WTC11 (cell line): ENCODE data around the gene COL1A1. TPM values are rescaled to one million over a fixed set of nuclear protein-coding genes. Genes with fewer than 3 reads are reported as not detected.

Experiments
- ATAC-seq: fragments of 200-7000 bp; cut with Tn5 transposase; 2 replicates; pipeline ENCODE4 v1.10.0; 2021; ENCODE audit warnings: mild to moderate bottlenecking, moderate library complexity
- CTCF ChIA-PET: fragments of 300-600 bp; sonication (Branson Sonifier 250); formaldehyde crosslinking; loops from one replicate; lab custom pipeline; 2021; ENCODE audit warnings: antibody characterized with exemption; lab: Charles Lee
- POLR2A ChIA-PET: fragments of 350-600 bp; sonication (Branson Sonifier 250); formaldehyde crosslinking; loops from one replicate; lab custom pipeline; 2021; ENCODE audit warnings: antibody characterized with exemption; lab: Charles Lee
- DNase-seq: peaks from one replicate; pipeline ENCODE4 v3.0.0; 2021; ENCODE audit warnings: low spot score
- H3K27ac Mint-ChIP-seq: 2 replicates; pipeline ENCODE4 v1.8.0; 2021; ENCODE audit warnings: mixed read lengths
- H3K27me3 Mint-ChIP-seq: 2 replicates; pipeline ENCODE4 v1.8.0; 2021; ENCODE audit warnings: low read depth, mild to moderate bottlenecking, moderate library complexity, mixed read lengths
- H3K36me3 Mint-ChIP-seq: 2 replicates; pipeline ENCODE4 v1.8.0; 2021; ENCODE audit warnings: mixed read lengths
- H3K4me1 Mint-ChIP-seq: 2 replicates; pipeline ENCODE4 v1.8.0; 2022; ENCODE audit warnings: mixed read lengths
- H3K4me3 Mint-ChIP-seq: 2 replicates; pipeline ENCODE4 v1.8.0; 2021; ENCODE audit warnings: mild to moderate bottlenecking, moderate library complexity, mixed read lengths
- H3K9me3 Mint-ChIP-seq: 2 replicates; pipeline ENCODE4 v1.8.0; 2021; ENCODE audit warnings: mixed read lengths
- ATF1 ChIP-seq: sonication (generic); formaldehyde crosslinking; IDR thresholded peaks from 2 replicates; pipeline ENCODE4 v1.8.1; 2023; ENCODE audit warnings: mild to moderate bottlenecking, moderate library complexity, missing genetic modification reagents
- CREM ChIP-seq: sonication (generic); formaldehyde crosslinking; IDR thresholded peaks from 2 replicates; pipeline ENCODE4 v1.8.1; 2022; ENCODE audit warnings: mild to moderate bottlenecking, missing genetic modification reagents, moderate library complexity
- ELF4 ChIP-seq: sonication (generic); formaldehyde crosslinking; IDR thresholded peaks from 2 replicates; pipeline ENCODE4 v1.8.1; 2022; ENCODE audit warnings: low read depth, mild to moderate bottlenecking, moderate library complexity, missing genetic modification reagents
- ESRRA ChIP-seq: sonication (generic); formaldehyde crosslinking; IDR thresholded peaks from 2 replicates; pipeline ENCODE4 v1.8.1; 2022; ENCODE audit warnings: mild to moderate bottlenecking, missing genetic modification reagents, borderline replicate concordance
- ETV6 ChIP-seq: sonication (generic); formaldehyde crosslinking; IDR thresholded peaks from 2 replicates; pipeline ENCODE4 v1.8.1; 2022; ENCODE audit warnings: mild to moderate bottlenecking, missing genetic modification reagents
- GABPB1 ChIP-seq: sonication (generic); formaldehyde crosslinking; IDR thresholded peaks from 2 replicates; pipeline ENCODE4 v1.8.1; 2023; ENCODE audit warnings: mild to moderate bottlenecking, missing genetic modification reagents
- GTF2I ChIP-seq: fragments of 250-450 bp; sonication (Bioruptor Pico); conservative IDR thresholded peaks from 2 replicates; pipeline ENCODE4 v1.4.0; 2021; ENCODE audit warnings: mild to moderate bottlenecking
- JAZF1 ChIP-seq: fragments of 250-450 bp; sonication (Bioruptor Pico); IDR thresholded peaks from 2 replicates; pipeline ENCODE4 v1.9.0; 2021; ENCODE audit warnings: moderate library complexity, mild to moderate bottlenecking, inconsistent platforms
- JUN ChIP-seq: sonication (generic); formaldehyde crosslinking; IDR thresholded peaks from 2 replicates; pipeline ENCODE4 v1.8.0; 2023; ENCODE audit warnings: mild to moderate bottlenecking, missing genetic modification reagents
- MXD4 ChIP-seq: fragments of 250-450 bp; sonication (Bioruptor Pico); IDR thresholded peaks from 2 replicates; pipeline ENCODE4 v1.8.0; 2021; ENCODE audit warnings: mild to moderate bottlenecking, moderate library complexity, borderline replicate concordance
- PRRX2 ChIP-seq: fragments of 250-450 bp; sonication (Bioruptor Pico); IDR thresholded peaks from 2 replicates; pipeline ENCODE4 v1.8.0; 2021; ENCODE audit warnings: mild to moderate bottlenecking
- RORB ChIP-seq: fragments of 250-450 bp; sonication (Bioruptor Pico); IDR thresholded peaks from 2 replicates; pipeline ENCODE4 v1.9.0; 2021; ENCODE audit warnings: mild to moderate bottlenecking
- SMAD3 ChIP-seq: sonication (generic); formaldehyde crosslinking; IDR thresholded peaks from 2 replicates; pipeline ENCODE4 v1.8.0; 2022; ENCODE audit warnings: missing genetic modification reagents, mild to moderate bottlenecking, borderline replicate concordance
- TEAD1 ChIP-seq: sonication (generic); formaldehyde crosslinking; IDR thresholded peaks from 2 replicates; pipeline ENCODE4 v1.8.0; 2022; ENCODE audit warnings: mild to moderate bottlenecking, missing genetic modification reagents
- TEAD4 ChIP-seq: sonication (generic); formaldehyde crosslinking; IDR thresholded peaks from 2 replicates; pipeline ENCODE4 v1.8.0; 2022; ENCODE audit warnings: mild to moderate bottlenecking, missing genetic modification reagents
- ZBTB21 ChIP-seq: sonication (generic); formaldehyde crosslinking; IDR thresholded peaks from 2 replicates; pipeline ENCODE4 v1.8.1; 2023; ENCODE audit warnings: mild to moderate bottlenecking, missing genetic modification reagents, borderline replicate concordance
- ZNF121 ChIP-seq: sonication (generic); formaldehyde crosslinking; IDR thresholded peaks from 2 replicates; pipeline ENCODE4 v1.8.0; 2023; ENCODE audit warnings: missing genetic modification reagents
- ZNF138 ChIP-seq: sonication (generic); formaldehyde crosslinking; conservative IDR thresholded peaks from 2 replicates; pipeline ENCODE4 v1.8.1; 2022; ENCODE audit warnings: mild to moderate bottlenecking, moderate library complexity, missing genetic modification reagents
- ZNF416 ChIP-seq: fragments of 250-450 bp; sonication (Bioruptor Pico); IDR thresholded peaks from 2 replicates; pipeline ENCODE4 v1.9.0; 2021; ENCODE audit warnings: mild to moderate bottlenecking, inconsistent platforms
- ZNF423 ChIP-seq: fragments of 250-450 bp; sonication (Bioruptor Pico); IDR thresholded peaks from 2 replicates; pipeline ENCODE4 v2.1.2; 2022; ENCODE audit warnings: mild to moderate bottlenecking, moderate library complexity
- total RNA-seq: library from RNA; stranded (reverse); gene quantifications from 3 replicates; pipeline ENCODE4 v1.2.3, GENCODE V29; 2021
- TF ChIP-seq, protein P1 (sequence below): fragments of 250-450 bp; sonication (Bioruptor Pico); IDR thresholded peaks from 2 replicates; pipeline ENCODE4 v2.1.2; 2022; ENCODE audit warnings: mild to moderate bottlenecking, moderate library complexity
- TF ChIP-seq, protein P2 (sequence below): sonication (generic); formaldehyde crosslinking; conservative IDR thresholded peaks from 2 replicates; pipeline ENCODE4 v1.8.1; 2022; ENCODE audit warnings: mild to moderate bottlenecking, missing genetic modification reagents
- TF ChIP-seq, protein P3 (sequence below): sonication (generic); formaldehyde crosslinking; IDR thresholded peaks from 2 replicates; pipeline ENCODE4 v1.8.1; 2022; ENCODE audit warnings: mild to moderate bottlenecking, missing genetic modification reagents, moderate library complexity, borderline replicate concordance
- TF ChIP-seq, protein P4 (sequence below): fragments of 250-450 bp; sonication (Bioruptor Pico); IDR thresholded peaks from 2 replicates; pipeline ENCODE4 v1.9.0; 2021; ENCODE audit warnings: mild to moderate bottlenecking
- TF ChIP-seq, protein P5 (sequence below): fragments of 250-450 bp; sonication (Bioruptor Pico); IDR thresholded peaks from 2 replicates; pipeline ENCODE4 v1.9.0; 2021; ENCODE audit warnings: moderate library complexity, mild to moderate bottlenecking, inconsistent platforms, borderline replicate concordance
- TF ChIP-seq, protein P6 (sequence below): sonication (generic); formaldehyde crosslinking; IDR thresholded peaks from 2 replicates; pipeline ENCODE4 v1.8.0; 2023; ENCODE audit warnings: missing genetic modification reagents
- TF ChIP-seq, protein P7 (sequence below): sonication (generic); formaldehyde crosslinking; IDR thresholded peaks from 2 replicates; pipeline ENCODE4 v1.8.1; 2022; ENCODE audit warnings: missing genetic modification reagents, borderline replicate concordance
- TF ChIP-seq, protein P8 (sequence below): sonication (generic); formaldehyde crosslinking; IDR thresholded peaks from 2 replicates; pipeline ENCODE4 v1.8.0; 2022; ENCODE audit warnings: mild to moderate bottlenecking, missing genetic modification reagents

Gene COL1A1
- total RNA-seq, 1 experiment from 2014 or later, result 52.1 TPM

DNA sequence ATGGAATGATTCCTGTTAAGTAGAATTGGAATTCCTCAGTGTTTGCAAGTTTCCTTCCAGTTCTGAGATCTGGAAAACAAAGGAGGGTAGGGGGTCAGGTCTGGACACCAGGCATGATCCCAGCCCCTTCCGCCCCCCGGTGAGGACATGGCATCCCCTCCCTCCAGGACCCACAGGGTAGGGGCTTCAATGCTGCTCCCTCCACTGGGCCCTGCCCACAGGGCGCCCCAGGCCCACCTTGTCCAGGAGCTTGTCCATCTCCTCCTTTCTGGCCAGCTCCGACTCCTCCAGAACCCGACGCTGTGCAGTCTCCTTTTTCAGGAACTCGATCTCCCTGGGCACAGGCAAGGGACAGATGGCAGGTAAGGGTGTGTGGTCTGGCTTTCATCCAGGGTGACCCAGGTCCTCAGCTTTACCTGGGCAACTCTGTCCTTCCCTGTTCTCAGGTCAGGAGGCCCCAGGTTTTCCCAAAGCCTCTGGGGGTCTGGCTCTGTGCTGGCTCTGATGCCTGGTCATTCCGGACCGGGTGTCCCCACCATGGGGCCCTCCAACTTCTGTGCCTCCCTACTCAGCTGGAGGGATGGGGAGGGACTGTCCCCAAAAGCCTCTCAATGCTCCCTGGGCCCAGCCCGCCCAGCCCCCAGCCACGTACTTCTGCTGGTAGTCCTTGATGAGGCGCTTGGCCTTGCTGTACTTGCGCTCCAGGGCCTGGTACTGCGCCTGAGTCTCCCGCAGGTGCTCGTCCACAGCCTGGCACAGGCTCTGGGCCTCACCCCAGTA is 65.9 kb downstream of the COL1A1 start (continued):
- no peak for TF ChIP-seq ZNF416 (CRISPR knock-in tag)
- TF ChIP-seq, protein P1, sequence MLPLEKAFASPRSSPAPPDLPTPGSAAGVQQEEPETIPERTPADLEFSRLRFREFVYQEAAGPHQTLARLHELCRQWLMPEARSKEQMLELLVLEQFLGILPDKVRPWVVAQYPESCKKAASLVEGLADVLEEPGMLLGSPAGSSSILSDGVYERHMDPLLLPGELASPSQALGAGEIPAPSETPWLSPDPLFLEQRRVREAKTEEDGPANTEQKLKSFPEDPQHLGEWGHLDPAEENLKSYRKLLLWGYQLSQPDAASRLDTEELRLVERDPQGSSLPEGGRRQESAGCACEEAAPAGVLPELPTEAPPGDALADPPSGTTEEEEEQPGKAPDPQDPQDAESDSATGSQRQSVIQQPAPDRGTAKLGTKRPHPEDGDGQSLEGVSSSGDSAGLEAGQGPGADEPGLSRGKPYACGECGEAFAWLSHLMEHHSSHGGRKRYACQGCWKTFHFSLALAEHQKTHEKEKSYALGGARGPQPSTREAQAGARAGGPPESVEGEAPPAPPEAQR (CRISPR knock-in tag), result no peak
- TF ChIP-seq PRRX2, result no peak

DNA sequence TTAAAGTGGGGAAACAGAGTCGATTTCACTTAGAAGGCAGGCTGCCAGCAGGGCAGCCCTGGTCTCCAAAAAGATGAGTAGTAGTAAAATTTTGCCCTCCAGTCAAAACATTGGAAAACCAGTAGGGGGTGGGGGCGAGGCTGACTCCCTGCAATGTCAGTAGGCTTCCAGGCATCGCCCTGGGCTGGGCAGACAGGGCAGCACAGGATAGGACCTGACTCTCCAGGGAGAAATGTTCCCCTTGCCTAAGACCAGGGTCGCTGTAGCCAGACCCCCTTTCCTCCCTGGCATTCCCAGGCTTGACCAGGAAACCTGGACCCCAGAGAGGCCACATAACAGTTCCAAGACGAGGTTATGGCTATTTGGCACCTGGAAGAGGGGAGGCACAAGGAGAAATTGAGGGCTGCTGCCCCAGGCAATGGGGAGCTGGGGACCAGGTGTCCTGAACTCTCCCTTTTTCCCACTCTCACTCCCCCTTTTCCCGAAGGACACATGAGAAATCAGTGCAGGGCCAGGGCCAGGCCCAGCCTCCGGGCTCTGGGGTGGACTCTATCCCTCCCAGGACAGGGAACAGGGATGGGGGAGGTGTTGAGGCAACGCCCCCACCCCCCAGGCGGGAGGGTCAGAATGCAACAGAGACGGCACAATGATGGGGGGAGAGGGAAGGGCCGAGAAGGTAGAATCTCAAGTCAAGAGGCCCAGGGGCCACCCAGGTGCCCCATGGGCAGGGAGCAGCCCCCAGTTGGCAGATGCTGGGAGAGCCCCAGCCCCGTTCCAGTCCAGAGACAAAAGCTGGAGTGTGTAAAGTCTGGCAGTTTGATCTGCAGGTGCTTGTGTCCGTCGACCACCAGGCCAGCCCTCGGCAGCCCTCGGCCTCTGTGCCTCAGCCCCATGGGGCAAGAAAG is 67.0 kb downstream of the COL1A1 start:
- peaks cover 16% of the 10 kb centered on the region for H3K36me3 Mint-ChIP-seq

DNA sequence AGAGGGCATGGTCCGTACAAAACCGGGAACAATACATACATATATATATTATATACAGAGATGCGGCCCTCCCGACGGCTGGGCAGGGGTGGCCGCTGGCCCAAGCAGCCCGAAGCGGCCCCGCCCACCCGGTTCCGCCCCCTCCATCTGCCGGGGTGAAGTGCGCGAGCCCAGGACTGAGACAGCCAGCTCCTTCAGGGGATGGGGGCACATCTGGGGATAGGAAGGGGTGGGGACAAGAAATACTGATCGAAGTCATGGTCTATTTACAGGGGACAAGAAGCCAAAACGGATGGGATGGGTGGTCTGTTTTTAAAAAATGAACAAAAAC is 67.7 kb downstream of the COL1A1 start:
- no peak overlapping the region; the same call in 1 of the 2 replicates for H3K4me3 Mint-ChIP-seq
- peaks cover 34% of the 10 kb centered on the region for H3K4me1 Mint-ChIP-seq
- POLR2A ChIA-PET, result no interaction called here
- H3K9me3 Mint-ChIP-seq, result no peaks in the 10 kb centered on the region
- ATAC-seq, result no peak
- peaks cover 13% of the 10 kb centered on the region for H3K36me3 Mint-ChIP-seq
- H3K27ac Mint-ChIP-seq, result no peak overlapping the region
- H3K27me3 Mint-ChIP-seq, result peaks cover 21% of the 10 kb centered on the region
- no peak for DNase-seq
- CTCF ChIA-PET, result interaction anchor here (0.6 to 1.9 kb wide), 8 partner anchors 10 to 229 kb away, joined by 3 to 10 read pairs (median 4); partner anchors contain the start of gene COL1A1
- TF ChIP-seq ELF4 (CRISPR knock-in tag), result no peak
- TF ChIP-seq SMAD3 (CRISPR knock-in tag), result no peak
- TF ChIP-seq, protein P2, sequence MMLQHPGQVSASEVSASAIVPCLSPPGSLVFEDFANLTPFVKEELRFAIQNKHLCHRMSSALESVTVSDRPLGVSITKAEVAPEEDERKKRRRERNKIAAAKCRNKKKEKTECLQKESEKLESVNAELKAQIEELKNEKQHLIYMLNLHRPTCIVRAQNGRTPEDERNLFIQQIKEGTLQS (CRISPR knock-in tag), result no peak
- TF ChIP-seq, protein P3, sequence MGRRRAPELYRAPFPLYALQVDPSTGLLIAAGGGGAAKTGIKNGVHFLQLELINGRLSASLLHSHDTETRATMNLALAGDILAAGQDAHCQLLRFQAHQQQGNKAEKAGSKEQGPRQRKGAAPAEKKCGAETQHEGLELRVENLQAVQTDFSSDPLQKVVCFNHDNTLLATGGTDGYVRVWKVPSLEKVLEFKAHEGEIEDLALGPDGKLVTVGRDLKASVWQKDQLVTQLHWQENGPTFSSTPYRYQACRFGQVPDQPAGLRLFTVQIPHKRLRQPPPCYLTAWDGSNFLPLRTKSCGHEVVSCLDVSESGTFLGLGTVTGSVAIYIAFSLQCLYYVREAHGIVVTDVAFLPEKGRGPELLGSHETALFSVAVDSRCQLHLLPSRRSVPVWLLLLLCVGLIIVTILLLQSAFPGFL, result no peak
- TF ChIP-seq, protein P4, sequence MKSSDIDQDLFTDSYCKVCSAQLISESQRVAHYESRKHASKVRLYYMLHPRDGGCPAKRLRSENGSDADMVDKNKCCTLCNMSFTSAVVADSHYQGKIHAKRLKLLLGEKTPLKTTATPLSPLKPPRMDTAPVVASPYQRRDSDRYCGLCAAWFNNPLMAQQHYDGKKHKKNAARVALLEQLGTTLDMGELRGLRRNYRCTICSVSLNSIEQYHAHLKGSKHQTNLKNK, result no peak
- no peak for TF ChIP-seq RORB (CRISPR knock-in tag)
- TF ChIP-seq, protein P5, sequence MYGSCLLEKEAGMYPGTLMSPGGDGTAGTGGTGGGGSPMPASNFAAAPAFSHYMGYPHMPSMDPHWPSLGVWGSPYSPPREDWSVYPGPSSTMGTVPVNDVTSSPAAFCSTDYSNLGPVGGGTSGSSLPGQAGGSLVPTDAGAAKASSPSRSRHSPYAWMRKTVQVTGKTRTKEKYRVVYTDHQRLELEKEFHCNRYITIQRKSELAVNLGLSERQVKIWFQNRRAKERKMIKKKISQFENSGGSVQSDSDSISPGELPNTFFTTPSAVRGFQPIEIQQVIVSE (CRISPR knock-in tag), result no peak
- TF ChIP-seq, protein P6, sequence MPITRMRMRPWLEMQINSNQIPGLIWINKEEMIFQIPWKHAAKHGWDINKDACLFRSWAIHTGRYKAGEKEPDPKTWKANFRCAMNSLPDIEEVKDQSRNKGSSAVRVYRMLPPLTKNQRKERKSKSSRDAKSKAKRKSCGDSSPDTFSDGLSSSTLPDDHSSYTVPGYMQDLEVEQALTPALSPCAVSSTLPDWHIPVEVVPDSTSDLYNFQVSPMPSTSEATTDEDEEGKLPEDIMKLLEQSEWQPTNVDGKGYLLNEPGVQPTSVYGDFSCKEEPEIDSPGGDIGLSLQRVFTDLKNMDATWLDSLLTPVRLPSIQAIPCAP (CRISPR knock-in tag), result no peak

More for the DNA sequence above, 67.0 kb downstream of the COL1A1 start:
- ATAC-seq (no peak; the same call in 1 of the 2 replicates), DNase-seq (no peak)
- ChIA-PET POLR2A (no interaction called here), CTCF (interaction anchor here (1.0 to 1.9 kb wide), 4 partner anchors 11 to 43 kb away, joined by 5 to 10 read pairs (median 7); no protein-coding TSS in a partner anchor)
- Mint-ChIP-seq H3K27ac (no peak overlapping the region), H3K4me3 (no peak overlapping the region; the same call in 1 of the 2 replicates), H3K27me3 (peaks cover 20% of the 10 kb centered on the region), H3K4me1 (peaks cover 33% of the 10 kb centered on the region), H3K9me3 (no peaks in the 10 kb centered on the region)
- TF ChIP-seq CREM (CRISPR knock-in tag), result no peak
- TF ChIP-seq JUN, result no peak
- no peak for TF ChIP-seq ZBTB21 (CRISPR knock-in tag)
- no peak for TF ChIP-seq TEAD4
- no peak for TF ChIP-seq ZNF138 (CRISPR knock-in tag)
- TF ChIP-seq ATF1 (CRISPR knock-in tag), result no peak
- no peak for TF ChIP-seq GABPB1 (CRISPR knock-in tag)
- TF ChIP-seq MXD4 (CRISPR knock-in tag), result no peak
- TF ChIP-seq JAZF1 (CRISPR knock-in tag), result no peak
- TF ChIP-seq, protein P3, result no peak
- TF ChIP-seq ZNF423 (CRISPR knock-in tag), result no peak
- TF ChIP-seq, protein P7, sequence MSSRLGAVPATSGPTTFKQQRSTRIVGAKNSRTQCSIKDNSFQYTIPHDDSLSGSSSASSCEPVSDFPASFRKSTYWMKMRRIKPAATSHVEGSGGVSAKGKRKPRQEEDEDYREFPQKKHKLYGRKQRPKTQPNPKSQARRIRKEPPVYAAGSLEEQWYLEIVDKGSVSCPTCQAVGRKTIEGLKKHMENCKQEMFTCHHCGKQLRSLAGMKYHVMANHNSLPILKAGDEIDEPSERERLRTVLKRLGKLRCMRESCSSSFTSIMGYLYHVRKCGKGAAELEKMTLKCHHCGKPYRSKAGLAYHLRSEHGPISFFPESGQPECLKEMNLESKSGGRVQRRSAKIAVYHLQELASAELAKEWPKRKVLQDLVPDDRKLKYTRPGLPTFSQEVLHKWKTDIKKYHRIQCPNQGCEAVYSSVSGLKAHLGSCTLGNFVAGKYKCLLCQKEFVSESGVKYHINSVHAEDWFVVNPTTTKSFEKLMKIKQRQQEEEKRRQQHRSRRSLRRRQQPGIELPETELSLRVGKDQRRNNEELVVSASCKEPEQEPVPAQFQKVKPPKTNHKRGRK (CRISPR knock-in tag), result no peak
- no peak for TF ChIP-seq TEAD1
- TF ChIP-seq, protein P8, sequence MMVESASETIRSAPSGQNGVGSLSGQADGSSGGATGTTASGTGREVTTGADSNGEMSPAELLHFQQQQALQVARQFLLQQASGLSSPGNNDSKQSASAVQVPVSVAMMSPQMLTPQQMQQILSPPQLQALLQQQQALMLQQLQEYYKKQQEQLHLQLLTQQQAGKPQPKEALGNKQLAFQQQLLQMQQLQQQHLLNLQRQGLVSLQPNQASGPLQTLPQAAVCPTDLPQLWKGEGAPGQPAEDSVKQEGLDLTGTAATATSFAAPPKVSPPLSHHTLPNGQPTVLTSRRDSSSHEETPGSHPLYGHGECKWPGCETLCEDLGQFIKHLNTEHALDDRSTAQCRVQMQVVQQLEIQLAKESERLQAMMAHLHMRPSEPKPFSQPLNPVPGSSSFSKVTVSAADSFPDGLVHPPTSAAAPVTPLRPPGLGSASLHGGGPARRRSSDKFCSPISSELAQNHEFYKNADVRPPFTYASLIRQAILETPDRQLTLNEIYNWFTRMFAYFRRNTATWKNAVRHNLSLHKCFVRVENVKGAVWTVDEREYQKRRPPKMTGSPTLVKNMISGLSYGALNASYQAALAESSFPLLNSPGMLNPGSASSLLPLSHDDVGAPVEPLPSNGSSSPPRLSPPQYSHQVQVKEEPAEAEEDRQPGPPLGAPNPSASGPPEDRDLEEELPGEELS (CRISPR knock-in tag), result no peak
- TF ChIP-seq GTF2I, result no peak
- TF ChIP-seq ETV6 (CRISPR knock-in tag), result no peak
- TF ChIP-seq ZNF121, result no peak
- TF ChIP-seq ESRRA (CRISPR knock-in tag), result no peak
